Measurements from ENCODE around the gene UTP18. TPM values are rescaled to one million over a fixed set of nuclear protein-coding genes. Genes with fewer than 3 reads are reported as not detected.
"Not testable (repeated sequence)": the region's sequence is repeated elsewhere in the genome, so short reads cannot be mapped to it uniquely, and the experiment has no call there.

The UTP18 gene
- total RNA-seq, 1 donor from 2014 or later: 26.2 TPM

DNA sequence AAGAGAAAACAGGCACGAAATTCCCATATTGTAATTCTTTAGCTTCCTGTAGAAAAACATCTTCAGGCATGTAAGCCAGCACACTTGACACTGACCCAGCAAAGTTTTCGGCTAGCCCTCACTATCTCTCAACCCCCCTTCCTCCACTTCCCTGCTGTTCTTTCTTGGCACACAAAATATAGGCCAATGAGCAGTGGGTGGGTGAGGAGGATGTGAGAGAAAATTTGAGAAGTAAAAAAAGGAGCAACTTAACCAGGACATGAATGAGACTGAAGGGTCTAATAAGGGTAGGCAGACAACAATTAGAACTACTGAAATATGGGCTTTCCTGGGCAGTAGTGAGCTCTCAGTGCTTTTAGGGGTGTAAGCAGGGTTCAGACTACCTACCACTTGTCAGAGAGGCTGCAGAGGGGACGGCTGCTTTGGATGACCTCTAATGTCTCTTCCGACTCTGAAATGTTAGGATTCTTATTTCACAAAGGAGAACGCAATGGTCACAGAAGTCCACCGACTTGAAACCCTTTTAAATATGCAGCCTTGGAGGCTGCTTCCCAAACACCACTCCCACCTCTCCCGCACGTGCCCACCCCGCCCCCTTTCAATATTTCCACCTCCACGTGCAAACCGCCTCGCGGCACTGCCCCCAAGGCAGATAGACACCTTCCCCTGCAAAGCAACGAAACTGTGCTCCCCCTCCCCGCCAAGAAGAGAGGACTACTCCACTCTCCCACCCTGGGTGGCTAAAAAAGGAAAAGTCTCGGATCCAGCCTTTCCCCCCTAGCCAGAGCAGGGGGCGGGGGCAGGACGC lies 1.4 kb upstream of the UTP18 start:
- peak; percentile 14 to 47 for DNase-seq (ENCODE audit: low read depth in 2 of 2)

GRCh38 chr17:51259564-51260236 lies 646 bp upstream of the UTP18 start, which contains the start of gene MBTD1:
TSS of gene MBTD1 (minus strand) at chr17:51260049. CDS start at chr17:51225161, 34,888 bp downstream.
- peak; percentile 97 for DNase-seq (ENCODE audit: low read depth in 2 of 2)

DNA sequence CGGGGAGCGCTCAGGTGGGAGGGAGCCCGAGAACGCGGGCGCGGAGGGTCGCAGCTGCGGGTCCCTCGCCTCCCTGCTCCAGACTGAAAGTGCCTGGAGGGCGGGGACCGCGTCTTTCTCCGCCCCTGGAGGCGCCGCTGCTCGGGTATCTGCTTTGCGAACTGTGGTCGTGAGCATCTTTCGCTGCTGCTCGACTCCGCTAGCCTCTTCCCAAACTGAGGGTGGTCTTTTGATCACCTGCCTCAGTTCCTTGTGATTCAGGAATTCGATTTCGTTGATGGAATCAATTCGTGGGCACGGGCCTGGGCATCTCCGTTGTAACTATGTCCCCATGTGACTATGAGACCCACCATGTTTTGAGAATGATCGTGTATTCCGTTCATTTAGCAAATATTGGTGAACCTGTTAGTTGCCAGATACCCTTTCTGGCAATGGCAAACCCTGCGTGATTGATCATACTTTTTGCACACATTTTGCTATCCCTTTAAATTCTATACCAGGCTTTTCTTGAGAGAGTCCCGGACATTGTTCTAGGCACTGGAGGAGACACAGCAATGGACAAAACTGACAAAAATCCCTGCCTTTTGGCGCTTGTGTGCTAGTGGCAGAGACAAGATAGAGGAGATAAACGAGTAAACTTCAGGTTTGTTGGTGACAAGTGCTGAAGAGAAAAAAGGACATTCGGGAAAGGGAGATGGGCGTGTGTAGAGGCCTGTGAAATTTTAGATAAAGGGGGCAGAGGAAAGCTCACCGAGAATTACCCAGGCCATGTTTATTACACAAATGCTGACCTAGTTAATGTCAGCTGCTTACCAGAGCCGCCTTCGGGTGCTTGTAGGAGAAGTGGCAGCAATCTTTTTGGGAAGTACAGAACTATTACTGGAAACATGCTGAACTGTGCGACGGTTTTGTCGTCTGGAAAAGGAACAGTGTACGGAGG lies 948 bp downstream of the UTP18 start:
- DNase-seq (ENCODE audit: low read depth in 2 of 2): peak in 1 of 2 donors; percentile 4

DNA sequence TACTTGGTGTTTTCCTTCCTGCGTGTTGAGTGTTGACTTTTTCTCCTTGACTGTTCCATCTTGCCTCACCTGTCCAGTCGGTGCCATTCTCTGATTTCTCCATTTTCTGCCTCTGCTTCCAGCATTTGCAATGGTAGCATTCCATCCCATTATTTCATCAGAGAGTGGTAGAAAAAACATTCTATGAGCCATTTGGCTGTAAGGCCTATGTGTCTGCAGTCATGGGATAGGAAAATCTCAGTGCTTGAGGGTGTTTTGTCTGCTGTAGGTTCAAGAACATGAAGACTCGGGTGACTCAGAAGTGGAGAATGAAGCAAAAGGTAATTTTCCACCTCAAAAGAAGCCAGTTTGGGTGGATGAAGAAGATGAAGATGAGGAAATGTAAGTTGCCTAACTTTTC lies 2.7 kb downstream of the UTP18 start:
- DNase-seq (ENCODE audit: low read depth in 2 of 2): no peak

DNA sequence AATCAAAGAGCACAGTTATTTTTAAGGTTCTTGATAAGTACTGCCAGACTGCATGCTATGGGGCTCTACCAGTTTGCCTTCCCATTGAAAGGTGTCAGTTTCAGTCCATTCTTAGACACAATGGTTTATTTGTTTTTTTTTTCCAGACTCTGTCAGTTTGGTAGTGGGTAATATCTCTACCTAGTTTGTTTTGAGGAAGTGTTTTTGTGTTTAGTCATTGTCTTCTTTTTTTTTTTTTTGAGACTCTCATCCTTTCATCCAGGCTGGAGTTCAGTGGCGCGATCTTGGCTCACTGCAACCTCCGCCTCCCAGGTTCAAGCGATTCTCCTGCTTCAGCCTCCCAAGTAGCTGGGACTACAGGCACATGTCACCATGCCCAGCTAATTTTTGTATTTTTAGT lies 4.1 kb downstream of the UTP18 start:
- DNase-seq (ENCODE audit: low read depth in 2 of 2): not testable (repeated sequence)

DNA sequence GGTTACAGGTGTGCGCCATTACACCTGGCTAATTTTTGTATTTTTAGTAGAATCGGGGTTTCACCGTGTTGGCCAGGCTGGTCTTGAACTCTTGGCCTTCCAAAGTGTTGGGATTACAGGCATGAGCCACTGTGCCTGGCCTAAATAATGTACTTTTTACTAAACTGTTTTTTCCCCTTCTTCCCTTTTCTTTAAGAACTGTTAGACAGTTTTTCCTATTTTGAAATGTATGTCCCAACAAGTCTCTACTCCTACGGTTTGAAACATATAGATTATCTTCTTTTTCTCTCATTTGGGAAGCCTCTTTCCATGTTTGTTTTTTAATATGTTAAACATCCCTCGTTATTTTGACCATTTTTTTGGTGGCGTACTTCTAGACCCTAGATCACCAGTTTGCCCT lies 9.6 kb downstream of the UTP18 start:
- no peak for DNase-seq (ENCODE audit: low read depth in 2 of 2)

- DNase-seq (ENCODE audit: low read depth in 2 of 2): peak; percentile 3 to 9
Observed at GRCh38 chr17:51270636-51271035, 10.3 kb downstream of the UTP18 start.

GRCh38 chr17:51272812-51273211 lies 12.5 kb downstream of the UTP18 start:
- no peak for DNase-seq (ENCODE audit: low read depth in 2 of 2)

DNA sequence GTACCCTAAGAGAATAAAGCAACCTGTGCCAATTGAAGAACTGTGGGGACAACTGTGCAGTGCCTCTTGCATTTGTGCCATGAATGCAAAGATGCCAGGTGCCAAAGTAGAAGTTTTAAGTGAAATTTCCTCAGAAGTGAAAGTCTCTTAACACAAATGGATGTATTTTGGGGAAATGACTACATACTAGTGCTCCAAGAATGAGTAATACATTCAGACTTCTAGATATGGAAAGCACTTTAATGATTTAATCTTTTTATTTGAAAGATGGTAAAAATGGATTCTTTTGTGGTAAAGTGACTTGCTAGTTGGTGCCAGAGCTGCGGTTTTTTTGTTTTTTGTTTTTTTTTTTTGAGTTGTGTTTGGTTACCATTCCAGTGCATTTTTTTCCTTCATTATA lies 15.0 kb downstream of the UTP18 start:
- DNase-seq (ENCODE audit: low read depth in 2 of 2): peak in 1 of 2 donors; percentile 48

DNA sequence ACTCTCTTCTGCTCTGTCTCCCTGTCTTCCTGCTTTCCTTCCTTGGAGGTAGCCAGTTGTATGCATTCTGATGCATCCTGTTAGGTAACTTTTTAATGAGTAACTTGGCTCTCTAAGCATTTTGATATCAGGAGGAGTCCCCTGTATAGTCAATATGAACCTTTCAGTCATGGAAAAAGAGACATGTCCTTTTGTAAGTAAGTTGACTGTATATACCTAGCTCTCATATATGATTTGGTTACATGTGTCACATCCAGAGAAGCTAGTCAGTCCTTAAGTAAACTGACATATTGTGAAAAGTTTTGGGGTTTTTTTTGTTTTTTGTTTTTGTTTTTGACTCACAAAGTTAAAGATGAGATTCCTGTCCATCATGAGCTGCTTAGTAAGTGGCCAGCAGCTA lies 18.8 kb downstream of the UTP18 start:
- no peak for DNase-seq (ENCODE audit: low read depth in 2 of 2)

GRCh38 chr17:51287412-51287811 lies 27.1 kb downstream of the UTP18 start:
- no peak for DNase-seq (ENCODE audit: low read depth in 2 of 2)

- DNase-seq (ENCODE audit: low read depth in 2 of 2): no peak
Observed at GRCh38 chr17:51289696-51290111, 29.4 kb downstream of the UTP18 start.

DNA sequence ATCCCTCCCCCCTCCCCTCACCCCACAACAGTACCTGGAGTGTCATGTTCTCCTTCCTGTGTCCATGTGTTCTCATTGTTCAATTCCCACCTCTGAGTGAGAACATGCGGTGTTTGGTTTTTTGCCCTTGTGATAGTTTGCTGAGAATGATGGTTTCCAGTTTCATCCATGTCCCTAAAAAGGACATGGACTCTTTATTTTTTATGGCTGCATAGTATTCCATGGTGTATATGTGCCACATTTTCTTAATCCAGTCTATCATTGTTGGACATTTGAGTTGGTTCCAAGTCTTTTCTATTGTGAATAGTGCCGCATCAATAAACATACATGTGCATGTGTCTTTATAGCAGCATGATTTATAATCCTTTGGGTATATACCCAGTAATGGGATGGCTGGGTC lies 34.0 kb downstream of the UTP18 start:
- not testable (repeated sequence) for DNase-seq (ENCODE audit: low read depth in 2 of 2)

- peak; percentile 49 to 65 for DNase-seq (ENCODE audit: low read depth in 2 of 2)
Observed at GRCh38 chr17:51298508-51299371, 38.4 kb downstream of the UTP18 start.

- DNase-seq (ENCODE audit: low read depth in 2 of 2): no peak
Observed at GRCh38 chr17:51299859-51300258, 39.5 kb downstream of the UTP18 start.

- no peak for DNase-seq (ENCODE audit: low read depth in 2 of 2)
Observed at GRCh38 chr17:51305182-51305581, 44.8 kb downstream of the UTP18 start.

GRCh38 chr17:51312003-51312402 lies 51.7 kb downstream of the UTP18 start:
- DNase-seq (ENCODE audit: low read depth in 2 of 2): not testable (repeated sequence)

- no peak for DNase-seq (ENCODE audit: low read depth in 2 of 2)
Observed at GRCh38 chr17:51319186-51319585, 58.8 kb downstream of the UTP18 start.

DNA sequence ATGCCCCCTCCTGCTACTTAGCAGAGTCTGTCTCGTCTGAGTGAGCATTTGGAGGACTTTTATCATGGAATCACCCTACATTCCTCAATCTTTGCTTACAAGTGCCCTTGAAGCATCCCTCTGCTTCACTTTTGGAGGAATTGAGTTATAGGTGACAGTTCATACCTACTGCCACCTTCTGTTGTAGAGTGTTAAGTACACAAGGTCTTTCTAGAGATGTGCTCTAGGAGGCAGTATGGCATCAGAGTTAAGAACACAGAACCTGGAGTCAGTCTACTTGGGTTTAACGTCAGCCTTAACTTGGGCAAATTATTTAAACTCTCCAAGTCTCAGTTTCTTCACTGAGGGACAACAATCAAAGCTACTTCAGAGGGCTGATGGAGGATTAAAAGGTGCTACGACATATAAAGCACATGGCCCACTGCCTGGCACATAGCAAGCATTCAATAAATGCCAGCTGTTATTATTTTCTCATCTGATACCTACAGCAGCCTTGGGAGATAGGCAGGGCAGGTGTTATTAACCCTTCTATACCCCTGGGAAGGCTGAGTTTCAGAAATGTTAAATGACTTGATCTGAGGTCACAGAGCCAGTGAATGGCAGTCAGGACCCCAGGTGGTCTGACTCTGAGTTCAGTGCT lies 62.2 kb downstream of the UTP18 start:
- DNase-seq (ENCODE audit: low read depth in 2 of 2): peak; percentile 15 to 26

DNA sequence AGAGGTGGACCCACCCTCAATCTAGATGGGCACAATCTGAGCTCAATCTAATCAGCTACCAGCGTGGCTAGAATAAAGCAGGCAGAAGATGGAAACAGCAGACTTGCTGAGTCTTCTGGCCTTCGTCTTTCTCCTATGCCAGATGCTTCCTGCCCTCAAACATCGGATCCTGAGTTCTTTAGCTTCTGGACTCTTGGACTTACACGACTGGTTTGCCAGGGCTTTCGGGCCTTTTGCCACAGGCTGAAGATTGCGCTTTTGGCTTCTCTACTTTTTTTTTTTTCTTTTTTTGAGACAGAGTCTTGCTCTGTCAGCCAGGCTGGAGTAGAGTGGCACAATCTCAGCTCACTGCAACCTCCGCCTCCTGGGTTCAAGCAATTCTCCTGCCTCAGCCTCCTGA lies 65.1 kb downstream of the UTP18 start:
- DNase-seq (ENCODE audit: low read depth in 2 of 2): no peak
